Panc1 (cell line): ENCODE results near the gene DDX25.

Source experiments
- POLR2AphosphoS5 ChIP-seq: IDR thresholded peaks from 2 replicates; pipeline ENCODE4 v1.6.1; 2012; ENCODE audit warnings: mild to moderate bottlenecking, low read depth, low read length, moderate library complexity
- REST ChIP-seq, 2 experiments: IDR thresholded peaks; 2 replicates each; pipeline ENCODE4 v1.6.1; 2011 to 2012; ENCODE audit warnings: low read depth in 2 of 2, control low read depth in 1 of 2, low read length in 1 of 2, mild to moderate bottlenecking in 1 of 2, moderate library complexity in 1 of 2; ENCODE audit not compliant: insufficient read depth in 1 of 2
- TF ChIP-seq, protein P1 (sequence below): fragments of 450-650 bp; IDR thresholded peaks from 2 replicates; pipeline ENCODE4 v1.5.1; 2017; ENCODE audit warnings: mild to moderate bottlenecking

DNA sequence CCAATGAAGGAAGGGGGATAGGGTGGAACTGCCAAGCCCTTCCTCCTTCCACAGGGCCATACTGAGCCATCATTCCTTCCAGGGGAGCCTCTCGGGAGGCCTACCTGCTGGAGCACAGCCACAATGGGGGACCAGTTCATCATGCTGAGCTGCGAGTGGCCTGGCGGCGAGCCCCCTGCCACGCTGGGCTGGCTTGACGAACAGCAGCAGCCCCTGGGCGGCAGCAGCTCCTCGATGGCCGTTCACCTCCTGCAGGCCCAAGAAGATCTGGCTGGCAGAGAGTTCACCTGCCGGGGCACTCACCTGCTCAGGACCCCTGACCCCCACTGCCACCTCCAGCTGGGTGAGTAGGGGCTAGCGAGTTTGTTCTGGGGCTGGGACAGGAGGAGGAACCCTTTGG, 47.4 kb downstream of the DDX25 start:
- no peak for TF ChIP-seq POLR2AphosphoS5
- TF ChIP-seq, protein P1, sequence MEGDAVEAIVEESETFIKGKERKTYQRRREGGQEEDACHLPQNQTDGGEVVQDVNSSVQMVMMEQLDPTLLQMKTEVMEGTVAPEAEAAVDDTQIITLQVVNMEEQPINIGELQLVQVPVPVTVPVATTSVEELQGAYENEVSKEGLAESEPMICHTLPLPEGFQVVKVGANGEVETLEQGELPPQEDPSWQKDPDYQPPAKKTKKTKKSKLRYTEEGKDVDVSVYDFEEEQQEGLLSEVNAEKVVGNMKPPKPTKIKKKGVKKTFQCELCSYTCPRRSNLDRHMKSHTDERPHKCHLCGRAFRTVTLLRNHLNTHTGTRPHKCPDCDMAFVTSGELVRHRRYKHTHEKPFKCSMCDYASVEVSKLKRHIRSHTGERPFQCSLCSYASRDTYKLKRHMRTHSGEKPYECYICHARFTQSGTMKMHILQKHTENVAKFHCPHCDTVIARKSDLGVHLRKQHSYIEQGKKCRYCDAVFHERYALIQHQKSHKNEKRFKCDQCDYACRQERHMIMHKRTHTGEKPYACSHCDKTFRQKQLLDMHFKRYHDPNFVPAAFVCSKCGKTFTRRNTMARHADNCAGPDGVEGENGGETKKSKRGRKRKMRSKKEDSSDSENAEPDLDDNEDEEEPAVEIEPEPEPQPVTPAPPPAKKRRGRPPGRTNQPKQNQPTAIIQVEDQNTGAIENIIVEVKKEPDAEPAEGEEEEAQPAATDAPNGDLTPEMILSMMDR, result no peak
- TF ChIP-seq REST (IDR thresholded peaks at IDR 0.05; ENCODE audit: insufficient read depth in 1 of 2, low read depth in 2 of 2, low read length in 1 of 2), result no peak
